DMS 273 treated with DMSO at 0.1 percent for 48 hours (cell line): ENCODE data around the gene GSC2.

Experiments
- DNase-seq: peaks from one replicate; lab custom pipeline; 2025; lab: John Stamatoyannopoulos, UW

GSC2 gene

GRCh38 chr22:19133561-19133960 is 16.5 kb downstream of the GSC2 start:
- no peak for DNase-seq

GRCh38 chr22:19132693-19133400 is 17.2 kb downstream of the GSC2 start:
- no peak for DNase-seq

- DNase-seq, result no peak
Observed at GRCh38 chr22:19132153-19132552, 17.9 kb downstream of the GSC2 start.

GRCh38 chr22:19131685-19132015 is 18.4 kb downstream of the GSC2 start:
- no peak for DNase-seq

GRCh38 chr22:19130959-19131684 is 19.0 kb downstream of the GSC2 start, which contains the start of gene TSSK2:
Gene TSSK2, plus strand, starts transcription at chr22:19131308. Its CDS starts 92 bp downstream, at chr22:19131400.
- no peak for DNase-seq

- no peak for DNase-seq
Observed at GRCh38 chr22:19129871-19130270, 20.2 kb downstream of the GSC2 start.

GRCh38 chr22:19128946-19129727 is 21.0 kb downstream of the GSC2 start:
- DNase-seq, result no peak

GRCh38 chr22:19128009-19128401 is 22.1 kb downstream of the GSC2 start:
- no peak for DNase-seq

GRCh38 chr22:19127329-19128008 is 22.6 kb downstream of the GSC2 start:
- DNase-seq, result no peak

- DNase-seq, result no peak
Observed at GRCh38 chr22:19126309-19127273, 23.5 kb downstream of the GSC2 start.

- no peak for DNase-seq
Observed at GRCh38 chr22:19125474-19126308, 24.4 kb downstream of the GSC2 start.

- DNase-seq, result no peak
Observed at GRCh38 chr22:19125011-19125410, 25.1 kb downstream of the GSC2 start.

GRCh38 chr22:19124377-19124776 is 25.7 kb downstream of the GSC2 start:
- DNase-seq, result no peak

GRCh38 chr22:19123936-19124335 is 26.2 kb downstream of the GSC2 start:
- no peak for DNase-seq

GRCh38 chr22:19122752-19123492 is 27.2 kb downstream of the GSC2 start:
- no peak for DNase-seq

GRCh38 chr22:19122143-19122751 is 27.8 kb downstream of the GSC2 start, which contains the start of gene DGCR2:
Gene DGCR2, minus strand, starts transcription at chr22:19122412. Its CDS starts 206 bp downstream, at chr22:19122206.
- DNase-seq, result peak; percentile 63

GRCh38 chr22:19121631-19122142 is 28.4 kb downstream of the GSC2 start:
- no peak for DNase-seq

- no peak for DNase-seq
Observed at GRCh38 chr22:19120829-19121630, 29.1 kb downstream of the GSC2 start.
